ENCODE data around the gene NOTCH4. TPM values are rescaled to one million over a fixed set of nuclear protein-coding genes. Genes with fewer than 3 reads are reported as not detected.

The NOTCH4 gene
- total RNA-seq, 4 donors from 2014 or later, result 2.6 to 24.3 (median 9.6) TPM

DNA sequence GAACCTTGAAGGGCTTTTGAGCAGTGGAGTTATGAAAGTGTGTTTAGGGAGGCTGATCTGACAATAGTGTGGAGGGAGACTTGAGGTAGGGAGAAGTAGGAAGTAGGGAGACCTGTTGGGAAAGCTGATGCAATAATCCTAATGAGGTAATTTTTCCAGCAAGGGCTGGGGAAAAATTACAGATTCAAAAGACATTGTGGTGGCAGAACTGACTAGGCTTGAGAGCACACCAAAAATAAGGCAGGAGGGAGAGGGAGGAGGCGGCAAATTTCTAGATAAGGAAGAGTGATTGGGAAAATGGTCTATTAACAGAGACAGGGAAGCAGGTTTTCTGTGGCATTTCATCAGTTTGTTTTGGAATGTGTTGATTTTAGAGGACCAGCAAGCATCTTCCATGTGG lies 77.6 kb downstream of the NOTCH4 start:
- H3K27me3 ChIP-seq, result peaks cover 13% of the 10 kb centered on the region
- H3K27ac ChIP-seq, result no peak overlapping the region
- intact Hi-C loops (cut with DNase I; ENCODE audit: low total_unique reads), result no loop called here
- no peaks in the 10 kb centered on the region for H3K9me3 ChIP-seq
- no peak for DNase-seq
- H3K4me3 ChIP-seq, result no peak overlapping the region
- H3K36me3 ChIP-seq, result no peaks in the 10 kb centered on the region
- TF ChIP-seq EP300 (IDR thresholded peaks at IDR 0.05; ENCODE audit: low read depth) (no peak), POLR2AphosphoS5 (IDR thresholded peaks at IDR 0.05) (no peak), POLR2A (IDR thresholded peaks at IDR 0.05) (no peak)
- TF ChIP-seq, protein P1, sequence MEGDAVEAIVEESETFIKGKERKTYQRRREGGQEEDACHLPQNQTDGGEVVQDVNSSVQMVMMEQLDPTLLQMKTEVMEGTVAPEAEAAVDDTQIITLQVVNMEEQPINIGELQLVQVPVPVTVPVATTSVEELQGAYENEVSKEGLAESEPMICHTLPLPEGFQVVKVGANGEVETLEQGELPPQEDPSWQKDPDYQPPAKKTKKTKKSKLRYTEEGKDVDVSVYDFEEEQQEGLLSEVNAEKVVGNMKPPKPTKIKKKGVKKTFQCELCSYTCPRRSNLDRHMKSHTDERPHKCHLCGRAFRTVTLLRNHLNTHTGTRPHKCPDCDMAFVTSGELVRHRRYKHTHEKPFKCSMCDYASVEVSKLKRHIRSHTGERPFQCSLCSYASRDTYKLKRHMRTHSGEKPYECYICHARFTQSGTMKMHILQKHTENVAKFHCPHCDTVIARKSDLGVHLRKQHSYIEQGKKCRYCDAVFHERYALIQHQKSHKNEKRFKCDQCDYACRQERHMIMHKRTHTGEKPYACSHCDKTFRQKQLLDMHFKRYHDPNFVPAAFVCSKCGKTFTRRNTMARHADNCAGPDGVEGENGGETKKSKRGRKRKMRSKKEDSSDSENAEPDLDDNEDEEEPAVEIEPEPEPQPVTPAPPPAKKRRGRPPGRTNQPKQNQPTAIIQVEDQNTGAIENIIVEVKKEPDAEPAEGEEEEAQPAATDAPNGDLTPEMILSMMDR (IDR thresholded peaks at IDR 0.05), result no peak
- in situ Hi-C loops (cut with MboI; ENCODE audit: low pct_ligation_motif_present in 1 of 4, low pct_unique_long_range_greater_than_20kb in 1 of 4, low sequenced_read_pairs in 3 of 4), result no loop called here
- H3K4me1 ChIP-seq, result peaks cover 0 to 27% (median 14%) of the 10 kb centered on the region in 4 donors
- WGBS, 2 donors (ENCODE audit: low coverage in 1 of 2), result 90% methylated on average over 1 of the region's 1 CpG; no CpG with 5 or more reads in 1 of the 2 donors

Small RNAs within 50 kb of the gene (small RNA-seq; reads per million reads assigned to genes)
- gene AL662884.1 (0 reads per million in 4 donors), gene MIR6833 (0 reads per million in 4 donors)

Other genes starting within 250 kb of the NOTCH4 start
- 100 to 1,000 TPM in 1 of 4 donors, 10 to 100 TPM in 3; 16.9 to 210 (median 33.6) TPM for gene C4A, start 242.0 kb downstream of the NOTCH4 start, total RNA-seq
- gene C4B, start 209.3 kb downstream of the NOTCH4 start, total RNA-seq, result 100 to 1,000 TPM in 1 of 4 donors, 10 to 100 TPM in 3; 20.3 to 137 (median 64.0) TPM
- gene CYP21A2, start 185.7 kb downstream of the NOTCH4 start, total RNA-seq, result under 1 TPM in 3 of 4 donors, not detected in 1; 0.27 to 0.64 (median 0.40) TPM
- 100 to 1,000 TPM in 1 of 4 donors, 10 to 100 TPM in 3; 47.7 to 205 (median 66.2) TPM for gene TNXB, start 114.7 kb downstream of the NOTCH4 start, total RNA-seq
- 100 to 1,000 TPM in 2 of 4 donors, 10 to 100 TPM in 2; 59.0 to 139 (median 98.5) TPM for gene ATF6B, start 95.8 kb downstream of the NOTCH4 start, total RNA-seq
- 1 to 10 TPM in 2 of 4 donors, not detected in 2; 3.0 to 3.3 TPM for gene FKBPL, start 93.8 kb downstream of the NOTCH4 start, total RNA-seq
- 1 to 10 TPM in 2 of 4 donors, not detected in 2; 2.4 to 2.7 TPM for gene PRRT1, start 72.1 kb downstream of the NOTCH4 start, total RNA-seq
- 10 to 100 TPM; 13.1 to 80.0 (median 28.1) TPM for gene PPT2, start 69.9 kb downstream of the NOTCH4 start, total RNA-seq
- 10 to 100 TPM in 3 of 4 donors, 1 to 10 TPM in 1; 2.6 to 79.4 (median 16.2) TPM for gene EGFL8, start 59.5 kb downstream of the NOTCH4 start, total RNA-seq
- 10 to 100 TPM; 17.9 to 67.2 (median 50.1) TPM for gene AGPAT1, start 48.0 kb downstream of the NOTCH4 start, total RNA-seq
- gene RNF5, start 45.7 kb downstream of the NOTCH4 start, total RNA-seq, result 100 to 1,000 TPM in 3 of 4 donors, 10 to 100 TPM in 1; 36.0 to 212 (median 120) TPM
- gene AGER, start 39.8 kb downstream of the NOTCH4 start, total RNA-seq, result 1 to 10 TPM; 1.1 to 9.0 (median 2.7) TPM
- 10 to 100 TPM; 34.4 to 87.5 (median 41.3) TPM for gene PBX2, start 33.9 kb downstream of the NOTCH4 start, total RNA-seq
- gene GPSM3, start 31.4 kb downstream of the NOTCH4 start, total RNA-seq, result 1 to 10 TPM in 3 of 4 donors, under 1 TPM in 1; 1.00 to 8.6 (median 6.7) TPM
- not detected for gene TSBP1, start 147.8 kb upstream of the NOTCH4 start, total RNA-seq
- gene BTNL2, start 183.1 kb upstream of the NOTCH4 start, total RNA-seq, result not detected
- gene HLA-DRA, start 215.8 kb upstream of the NOTCH4 start, total RNA-seq, result 100 to 1,000 TPM in 2 of 4 donors, 10 to 100 TPM in 2; 37.0 to 202 (median 132) TPM

All from transverse colon (tissue), 4 donors.